Bone marrow (tissue), 2 donors: ENCODE results near the gene ADARB2.

Source experiments
- DNase-seq, 2 donors: peaks; one replicate each; lab custom pipeline; 2025; lab: John Stamatoyannopoulos, UW

The ADARB2 gene

DNA sequence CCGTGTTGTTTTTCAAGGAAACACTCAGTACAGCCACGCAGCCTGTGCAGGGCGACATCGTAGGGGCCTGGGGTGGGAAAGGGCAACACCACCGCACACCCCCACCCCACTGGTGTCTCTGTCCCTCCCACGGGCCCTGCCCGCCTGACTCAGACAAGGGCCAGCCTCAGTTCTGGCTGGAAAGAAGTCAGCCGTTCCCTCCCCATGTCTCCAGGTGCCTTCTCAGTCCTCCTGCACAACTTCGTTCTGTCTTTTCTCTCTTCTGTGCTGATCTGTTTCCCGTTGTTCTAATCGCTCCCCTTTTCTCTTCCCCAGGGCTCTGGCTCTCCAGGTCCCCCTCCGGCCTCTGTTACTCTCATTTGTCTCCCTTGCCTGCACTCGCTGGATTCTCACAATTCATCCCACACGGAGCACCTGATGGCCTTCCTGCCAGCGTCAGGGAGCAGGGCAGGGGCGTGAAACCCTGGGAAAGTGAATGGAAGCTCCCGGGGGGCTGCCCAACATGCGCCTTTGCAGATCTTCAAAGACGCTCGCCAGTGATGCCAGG lies 583.4 kb downstream of the ADARB2 start:
- no peak for DNase-seq

DNA sequence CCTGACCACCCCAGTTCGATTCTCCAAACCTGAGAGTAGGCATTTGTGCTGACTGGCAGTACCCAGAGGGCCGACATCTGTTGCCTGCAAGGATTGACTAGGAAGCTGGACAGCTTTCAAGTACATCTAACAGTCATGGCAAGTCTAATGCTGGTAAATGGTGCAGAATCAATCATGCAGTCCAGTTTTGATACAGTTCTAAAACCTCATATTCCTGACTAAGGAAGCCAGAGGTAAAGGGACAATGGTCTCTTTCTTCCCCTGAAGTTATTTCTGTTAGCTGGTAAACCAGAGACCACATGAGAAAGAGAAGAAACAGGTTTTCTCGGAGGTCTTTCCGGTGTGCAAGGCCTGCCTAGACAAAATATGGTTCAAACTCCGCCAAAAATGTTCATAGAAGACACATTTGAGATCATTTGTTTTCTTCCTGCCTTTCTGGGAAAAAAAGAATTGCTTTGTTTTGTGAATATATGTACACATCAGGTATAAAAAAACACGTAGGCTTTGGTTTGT lies 584.0 kb downstream of the ADARB2 start:
- no peak for DNase-seq

DNA sequence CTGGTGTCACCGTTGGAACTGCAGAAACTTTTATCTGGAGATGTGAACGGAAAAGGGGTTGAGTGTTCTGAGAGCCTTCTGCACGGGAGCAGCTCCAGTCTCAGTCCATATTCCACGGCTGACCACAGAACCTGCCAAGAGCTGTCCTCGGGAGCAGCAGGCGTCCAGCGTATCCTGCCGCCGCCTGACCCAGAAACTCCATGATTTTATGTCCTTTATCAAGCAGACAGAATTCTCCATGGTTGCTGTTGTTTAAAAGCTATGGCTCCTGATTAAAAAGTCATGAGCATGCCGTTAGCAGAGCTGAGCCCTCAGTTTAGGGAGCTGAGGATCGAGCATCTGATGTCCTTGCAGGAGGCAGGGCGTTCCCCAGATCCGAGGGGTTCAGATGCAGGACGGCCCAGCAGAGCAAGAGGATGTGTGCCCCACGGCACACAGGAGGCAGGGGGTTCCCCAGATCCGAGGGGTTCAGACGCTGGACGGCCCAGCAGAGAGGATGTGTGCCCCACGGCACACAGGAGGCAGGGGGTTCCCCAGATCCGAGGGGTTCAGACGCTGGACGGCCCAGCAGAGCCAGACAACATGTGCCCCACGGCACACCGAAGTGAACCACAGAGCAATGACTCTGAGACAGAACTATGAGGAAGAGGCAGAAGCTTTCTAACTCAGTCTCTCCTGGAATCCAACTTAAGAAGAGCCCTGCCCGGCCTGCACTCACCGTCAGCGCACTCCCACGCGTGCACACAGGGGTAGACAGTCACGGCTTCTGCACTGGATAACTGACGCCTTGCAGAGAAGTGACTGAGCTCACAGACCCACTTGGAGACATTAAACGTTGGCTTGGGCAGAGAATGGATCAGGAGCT lies 584.7 kb downstream of the ADARB2 start:
- DNase-seq: no peak

DNA sequence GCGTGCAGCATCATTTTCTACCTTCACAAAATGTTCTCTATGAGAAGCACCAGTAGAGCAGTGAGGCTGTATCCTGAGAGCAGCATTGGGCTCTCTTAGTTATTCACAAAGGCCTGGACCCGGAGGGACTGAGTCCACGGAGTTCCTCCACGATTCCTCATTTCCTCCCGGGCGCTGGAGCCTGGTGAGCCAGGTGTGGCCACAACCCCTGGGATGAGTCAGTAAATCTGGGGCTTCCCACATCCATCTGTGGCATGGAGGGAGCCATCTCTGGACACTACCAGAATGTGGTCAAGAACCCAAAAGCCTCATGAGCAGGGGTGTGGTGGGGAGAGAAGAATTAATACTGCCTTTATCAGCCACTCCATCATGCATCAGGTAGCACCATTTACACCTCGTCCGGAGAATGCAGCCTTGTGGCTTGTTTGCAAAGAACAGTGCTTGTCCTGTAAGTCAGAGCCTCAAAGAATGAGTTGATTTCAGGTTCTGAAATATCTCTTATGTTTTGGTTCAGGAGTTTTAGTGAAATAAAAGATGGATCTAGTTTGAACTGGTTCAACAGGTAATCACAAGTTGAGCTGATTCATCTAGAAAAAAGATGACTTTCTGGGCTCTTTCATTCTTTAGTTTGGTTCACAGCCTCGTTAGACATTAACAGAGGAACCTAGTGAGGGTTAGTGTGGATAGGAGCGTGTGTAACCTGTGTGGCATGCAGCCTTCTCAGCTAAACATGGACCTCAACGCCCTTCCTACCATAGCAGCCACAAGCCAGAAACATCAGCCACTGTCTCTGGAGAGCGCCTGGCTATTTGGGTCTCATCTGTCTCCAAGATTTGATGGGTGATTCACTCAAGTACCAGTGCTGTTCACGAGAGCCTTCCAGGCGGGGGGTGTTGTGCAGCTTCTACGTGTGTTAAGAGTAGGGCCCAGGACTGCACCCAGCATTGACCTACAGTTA lies 586.0 kb downstream of the ADARB2 start:
- DNase-seq: no peak

DNA sequence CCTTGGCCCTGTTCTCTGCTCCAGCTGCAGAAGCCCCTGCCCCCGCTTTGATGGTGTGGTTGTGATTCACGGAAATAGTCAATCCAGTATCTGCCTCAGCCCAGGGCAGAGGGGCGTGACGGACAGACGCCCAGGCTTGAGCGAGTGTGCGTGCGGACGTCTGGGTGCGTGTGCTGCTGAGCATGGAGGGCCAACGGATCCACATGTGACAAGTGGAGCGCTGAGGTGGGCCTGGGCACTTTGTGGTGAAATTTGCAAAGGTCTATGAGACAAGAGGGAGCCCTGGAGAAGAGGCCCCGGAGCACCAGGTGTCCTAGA lies 586.7 kb downstream of the ADARB2 start:
- no peak for DNase-seq

DNA sequence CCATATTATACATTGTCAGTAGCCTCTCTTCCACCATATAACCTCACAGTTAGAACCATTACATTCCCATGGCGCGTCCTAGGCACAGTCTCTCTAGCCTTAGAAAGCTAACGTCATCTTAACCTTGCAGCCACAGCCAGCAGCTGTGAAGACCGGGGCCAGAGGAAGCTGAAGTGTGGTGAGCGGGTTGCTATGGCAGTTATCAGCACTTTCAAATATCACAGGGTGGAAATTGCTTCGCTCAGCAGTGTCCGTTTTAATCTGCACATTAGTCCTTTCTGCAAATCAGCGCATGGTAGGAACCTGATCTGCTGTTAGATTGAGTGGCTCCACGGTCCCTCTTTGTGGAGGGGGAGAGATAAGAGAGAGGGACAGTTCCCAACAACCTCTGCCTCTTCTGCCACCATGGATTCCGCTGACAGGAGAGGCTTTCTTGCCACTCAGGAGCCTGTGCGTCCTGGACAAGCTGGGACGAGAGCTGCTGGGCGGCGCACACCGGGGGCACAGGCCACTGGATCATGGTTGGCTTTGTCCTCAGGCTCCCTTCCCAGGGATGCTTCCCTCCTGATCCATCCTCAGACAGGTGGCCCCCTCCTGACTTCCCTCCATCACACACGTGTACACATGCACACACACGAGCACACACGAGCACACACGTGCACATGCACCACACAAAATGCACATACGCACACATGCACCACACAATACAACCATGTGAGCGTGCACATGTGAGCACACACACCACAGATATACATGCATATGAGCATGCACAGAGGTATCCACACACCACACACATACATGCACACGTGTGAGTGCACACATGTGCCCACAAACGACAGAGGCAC lies 587.3 kb downstream of the ADARB2 start:
- DNase-seq: no peak

DNA sequence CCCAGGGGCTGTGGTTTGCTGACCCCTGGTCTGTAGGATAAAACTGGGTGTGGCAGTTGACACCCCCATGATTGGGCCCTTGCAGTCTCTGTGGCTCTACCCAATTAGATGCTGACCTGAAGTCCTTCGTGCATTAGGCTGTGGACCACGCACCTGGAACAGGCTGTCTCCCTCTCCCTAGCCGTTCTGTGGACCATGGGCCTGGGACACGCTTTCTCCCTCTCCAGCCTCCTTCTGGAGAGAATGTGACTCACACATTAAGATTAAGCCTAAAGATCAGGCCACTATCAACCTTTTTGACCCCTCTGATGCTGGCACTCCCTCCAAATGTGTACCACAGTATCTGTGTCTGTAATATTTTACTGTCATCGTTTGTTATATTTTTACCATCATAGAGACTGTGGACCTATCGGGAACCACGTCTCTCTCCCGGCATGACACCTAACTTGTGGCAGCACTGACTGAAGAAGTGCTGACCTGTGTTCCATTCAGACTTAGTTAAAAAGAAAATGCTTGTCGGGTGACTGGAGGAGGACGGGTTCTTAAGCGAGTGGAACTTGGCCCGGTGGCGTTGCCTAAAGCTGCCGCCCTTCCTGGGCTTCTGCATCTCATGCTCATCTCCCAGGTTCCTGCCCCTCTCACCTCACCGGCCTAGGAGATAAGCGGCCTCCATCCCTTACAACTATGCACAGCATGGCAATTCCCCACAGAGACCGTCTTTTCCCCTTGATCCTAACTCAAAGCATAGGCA lies 588.3 kb downstream of the ADARB2 start:
- DNase-seq: no peak

DNA sequence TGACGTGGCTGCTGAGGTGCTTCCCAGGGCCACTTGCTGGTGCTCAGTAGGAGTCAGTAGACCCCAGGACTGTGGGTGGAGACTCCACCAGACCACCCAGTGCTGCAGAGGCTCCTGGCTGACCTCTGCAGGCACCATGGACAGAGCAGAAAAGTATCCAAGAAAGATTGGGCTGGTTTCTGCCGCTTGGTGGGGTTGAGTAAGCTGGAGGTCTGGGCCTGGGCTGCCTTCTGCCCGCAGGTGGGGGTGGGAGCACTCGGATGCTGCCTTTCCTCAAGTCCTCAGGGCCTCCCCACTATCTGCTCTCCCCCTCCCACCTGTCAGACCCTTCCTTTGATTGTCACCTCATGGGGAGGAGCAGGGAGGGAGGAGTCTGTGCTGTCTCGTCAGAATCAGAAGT lies 589.5 kb downstream of the ADARB2 start:
- DNase-seq: no peak

DNA sequence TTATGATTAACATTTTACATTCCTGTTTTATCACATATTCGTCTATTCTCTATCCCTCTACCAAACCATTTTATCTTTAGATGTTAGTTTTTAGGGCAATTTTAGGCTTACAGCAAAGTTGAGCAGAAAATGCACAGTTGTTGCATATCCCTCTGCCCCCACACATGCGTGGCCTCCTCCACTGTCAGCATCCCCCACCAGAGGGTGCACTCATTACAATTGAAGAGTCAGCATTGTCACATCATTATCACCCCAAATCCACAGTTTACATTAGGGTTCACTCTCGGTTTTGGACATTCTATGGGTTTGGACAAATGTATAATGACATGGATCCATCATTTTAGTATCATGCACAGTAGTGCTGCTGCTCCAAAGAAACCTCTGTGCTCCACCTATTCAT lies 594.7 kb downstream of the ADARB2 start:
- no peak for DNase-seq

DNA sequence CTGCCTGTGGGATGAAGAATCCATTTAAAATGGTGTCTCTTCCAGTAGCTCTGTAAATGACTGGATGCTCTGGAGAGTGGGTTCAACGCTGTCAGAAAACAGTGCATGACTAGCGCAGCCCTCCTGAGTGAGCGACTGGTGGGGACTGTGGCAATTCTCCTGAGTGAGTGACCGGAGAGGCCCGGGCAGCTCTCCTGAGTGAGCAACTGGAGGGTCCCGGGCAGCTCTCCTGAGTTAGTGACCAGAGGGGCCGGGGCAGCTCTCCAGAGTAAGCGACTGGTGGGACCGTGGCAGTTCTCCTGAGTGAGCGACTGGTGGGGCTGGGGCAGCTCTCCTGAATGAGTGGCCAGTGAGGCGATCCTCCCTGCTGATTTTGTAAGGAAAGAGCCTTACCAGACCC lies 595.6 kb downstream of the ADARB2 start:
- DNase-seq: no peak

DNA sequence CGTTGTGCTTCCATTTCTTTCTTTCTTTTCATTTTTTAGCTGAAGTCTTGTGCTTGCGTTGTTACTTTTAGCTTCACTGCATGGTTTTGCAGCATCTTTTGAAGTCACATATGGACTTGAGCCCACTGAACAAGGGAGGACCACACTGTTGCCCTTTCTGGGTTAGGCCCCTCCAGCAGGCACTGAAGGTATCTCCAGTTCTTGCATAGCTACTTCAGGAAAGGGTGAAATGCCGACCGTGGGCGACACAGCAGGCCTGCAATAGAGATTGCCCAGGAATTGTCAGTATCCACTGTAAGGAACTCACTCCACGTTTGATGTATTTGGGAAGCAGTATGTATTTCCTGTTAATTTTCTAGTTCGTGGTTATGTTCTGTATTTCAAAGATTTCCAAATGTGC lies 596.1 kb downstream of the ADARB2 start:
- DNase-seq: no peak

DNA sequence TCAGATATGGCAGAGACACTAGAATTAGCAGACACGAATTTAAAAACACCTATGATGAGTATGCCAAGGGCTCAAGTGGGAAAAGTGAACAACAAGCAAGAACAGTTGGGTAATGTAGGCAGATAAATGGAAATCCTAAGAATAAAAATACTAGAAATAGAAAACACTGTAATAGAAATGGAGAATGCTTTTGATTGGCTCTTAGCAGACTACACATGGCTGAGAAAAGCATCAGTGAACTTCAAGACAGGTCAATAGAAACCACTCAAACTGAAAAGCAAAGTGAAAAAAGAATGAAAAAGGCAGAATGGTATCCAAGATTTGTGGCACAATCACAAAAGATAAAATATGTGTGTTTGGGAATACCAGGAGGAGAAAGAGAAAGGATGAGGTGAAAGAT lies 598.8 kb downstream of the ADARB2 start:
- DNase-seq: no peak

DNA sequence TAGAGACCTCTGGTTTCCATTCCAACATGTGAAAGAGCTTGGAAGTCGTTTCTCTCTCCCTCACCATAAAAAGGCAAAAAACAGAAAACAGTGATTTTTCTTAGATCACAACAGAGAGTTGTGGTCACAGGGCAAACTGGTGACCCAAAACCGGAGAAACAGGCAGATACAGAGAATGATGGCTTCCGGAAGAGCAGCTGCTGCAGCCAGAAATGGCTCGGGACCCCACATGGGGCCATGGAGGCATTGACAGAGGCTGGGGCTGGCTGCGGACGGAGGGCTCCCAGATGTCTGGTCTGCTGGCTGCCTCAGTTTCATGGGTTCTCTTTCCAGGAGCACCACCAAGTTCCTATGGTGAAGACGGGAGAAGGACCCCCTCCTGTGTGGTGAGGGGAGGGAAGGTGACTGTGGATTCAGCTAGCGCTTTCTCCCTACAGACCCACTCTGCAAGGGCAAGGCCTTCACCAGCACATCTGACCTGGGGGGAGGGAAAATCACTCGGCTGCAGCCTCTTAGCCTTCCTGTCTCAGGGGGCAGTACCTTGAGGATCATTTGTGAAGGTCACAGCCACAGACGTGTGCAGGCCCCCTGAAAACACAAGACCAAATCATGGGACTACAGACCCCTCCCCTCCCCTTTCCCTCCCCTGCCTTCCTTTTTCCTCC lies 599.7 kb downstream of the ADARB2 start:
- no peak for DNase-seq

DNA sequence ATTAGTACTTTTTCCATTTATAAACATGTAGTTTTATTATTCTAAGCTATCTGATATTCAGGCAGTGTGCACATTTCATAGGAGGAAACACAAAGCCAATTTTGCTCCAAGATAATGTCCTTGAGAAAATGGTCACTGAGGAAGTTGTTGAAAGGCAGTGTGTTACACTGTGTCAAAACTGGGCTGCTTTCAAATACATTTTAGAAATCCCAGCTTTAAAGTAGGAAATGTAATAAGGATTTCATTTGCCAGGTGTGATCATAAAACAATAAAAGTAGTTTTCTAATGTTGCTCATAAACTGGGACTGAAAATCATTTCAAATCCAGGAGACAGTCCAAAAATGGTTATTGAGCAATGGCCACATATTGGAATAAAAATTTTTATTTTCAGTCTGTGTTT lies 601.1 kb downstream of the ADARB2 start:
- DNase-seq: no peak

DNA sequence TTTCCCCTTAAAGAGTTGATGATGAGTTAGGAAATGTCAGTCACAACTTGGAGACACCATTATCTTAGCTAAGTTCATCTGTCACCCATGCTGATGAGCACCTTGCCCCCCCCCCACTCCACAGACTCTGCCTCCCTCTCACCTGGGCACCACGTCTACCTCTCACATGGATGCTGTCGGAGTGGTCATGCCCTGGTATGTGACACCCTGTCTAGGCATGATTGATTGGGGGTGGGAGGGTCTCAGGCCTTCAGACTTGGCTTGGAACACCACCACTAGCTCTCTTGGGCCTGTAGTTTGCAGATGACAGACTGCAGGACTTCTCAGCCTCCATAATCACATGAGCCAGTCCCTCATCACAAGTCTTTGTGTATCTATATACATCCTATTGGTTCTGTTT lies 603.2 kb downstream of the ADARB2 start:
- no peak for DNase-seq

DNA sequence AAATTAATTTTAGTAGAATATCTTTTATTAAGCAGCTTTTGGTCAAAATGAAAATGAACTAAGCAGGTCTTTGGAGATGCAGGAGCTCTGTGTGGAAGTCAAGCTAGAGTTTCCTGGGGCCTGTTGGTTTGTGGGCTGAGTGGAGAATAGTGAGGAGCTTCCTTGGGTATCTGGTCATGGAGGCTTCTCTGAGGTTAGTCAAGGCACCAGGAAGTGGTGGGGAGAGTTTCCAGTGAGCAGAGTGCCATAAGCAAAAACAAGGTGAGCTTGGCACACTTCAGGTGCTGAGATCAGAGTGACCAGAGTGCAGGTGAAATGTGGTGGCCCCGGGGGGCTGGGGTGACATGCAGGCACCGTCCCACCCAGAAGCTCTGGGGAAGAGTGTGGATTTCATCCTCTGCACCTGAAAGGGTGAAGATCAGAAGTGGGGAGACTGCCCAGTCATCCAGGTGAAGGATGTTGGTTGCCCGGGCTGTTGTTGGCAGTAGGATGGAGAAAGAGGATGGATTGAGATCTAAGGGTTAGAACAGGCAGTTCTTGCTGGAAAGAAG lies 603.8 kb downstream of the ADARB2 start:
- DNase-seq: no peak

DNA sequence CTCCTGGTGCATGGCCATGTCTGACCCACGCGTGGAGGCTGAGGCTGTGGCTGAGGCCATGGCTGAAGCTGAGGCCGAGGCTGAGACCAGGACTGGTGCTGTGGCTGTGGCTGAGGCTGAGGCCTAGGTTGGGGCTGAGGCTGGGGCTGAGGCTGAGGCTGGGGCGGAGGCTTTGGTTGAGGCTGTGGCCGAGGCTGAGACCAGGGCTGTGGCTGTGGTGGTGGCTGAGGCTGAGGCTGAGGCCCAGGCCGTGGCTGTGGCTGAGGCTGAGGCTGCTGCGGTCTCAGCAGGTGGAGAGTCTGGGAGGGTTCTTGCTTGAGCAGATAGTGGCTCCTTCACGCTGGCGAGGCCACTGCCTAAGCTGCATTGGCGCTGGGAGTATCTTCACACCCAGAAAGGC lies 604.7 kb downstream of the ADARB2 start:
- DNase-seq: no peak

DNA sequence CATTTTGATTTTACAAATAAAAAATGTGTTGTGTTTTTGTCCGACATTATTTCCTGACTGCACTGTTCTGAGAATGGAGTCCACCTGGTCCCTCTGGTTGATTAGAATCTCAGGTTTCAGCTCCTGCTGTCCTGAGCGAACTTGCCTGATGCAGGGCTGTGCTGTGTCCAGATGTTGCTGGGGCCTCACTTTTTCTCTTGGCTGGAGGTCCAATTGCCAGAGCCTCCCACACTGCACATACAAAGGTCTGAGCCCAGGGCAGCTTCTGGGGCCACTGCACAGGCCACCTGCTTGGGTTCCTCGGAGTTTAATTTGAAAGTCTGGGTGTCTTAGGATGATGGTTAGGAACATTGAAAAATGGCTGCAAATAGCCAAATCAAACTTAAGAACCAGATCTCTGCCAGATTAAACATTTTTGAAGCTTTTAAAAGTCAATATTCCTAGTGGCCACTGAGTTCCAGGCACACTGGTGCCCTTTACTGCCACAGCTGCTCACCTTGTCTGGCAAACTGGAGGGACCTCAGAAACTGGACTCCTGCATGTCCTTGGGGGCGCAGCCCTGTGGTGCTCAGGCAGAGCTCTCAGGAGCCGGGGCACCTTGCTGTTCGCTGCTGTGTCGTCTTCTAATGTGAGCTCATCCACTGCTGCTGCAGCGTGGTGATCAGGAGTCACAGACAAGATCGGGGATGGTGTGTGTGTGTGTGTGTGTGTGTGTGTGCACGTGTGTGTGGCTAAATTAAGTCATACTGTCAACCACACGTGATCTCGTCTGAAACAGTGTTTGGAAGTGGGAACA lies 606.1 kb downstream of the ADARB2 start:
- DNase-seq: no peak

DNA sequence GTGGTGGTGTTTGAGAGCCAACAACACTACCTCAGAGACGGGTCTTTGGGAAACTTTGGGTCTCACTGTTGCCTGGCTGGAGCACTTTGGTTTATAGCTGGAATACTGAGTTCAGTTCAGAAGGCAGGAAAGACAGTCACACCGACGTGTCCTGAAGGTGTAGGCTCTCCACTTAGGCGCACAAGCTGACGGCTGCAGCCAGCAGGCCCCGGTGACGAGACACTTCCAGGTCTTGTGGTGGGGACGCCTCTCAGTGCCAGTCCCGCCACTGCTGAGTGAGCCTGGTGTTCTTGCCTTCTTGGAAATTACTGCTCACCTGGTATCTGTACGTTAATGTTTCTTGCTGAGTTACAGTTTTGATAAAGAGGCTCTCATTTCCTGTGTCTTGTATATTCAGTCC lies 607.1 kb downstream of the ADARB2 start:
- DNase-seq: no peak
